ENCODE results near the gene LRRTM3.

The LRRTM3 gene

GRCh38 chr10:66934711-66935110 is 8.9 kb downstream of the LRRTM3 start:
- no peak for DNase-seq

- DNase-seq: no peak
Observed at GRCh38 chr10:66940965-66941364, 15.1 kb downstream of the LRRTM3 start.

- DNase-seq: no peak
Observed at GRCh38 chr10:66941491-66941890, 15.7 kb downstream of the LRRTM3 start.

- no peak for DNase-seq
Observed at GRCh38 chr10:66942407-66942806, 16.6 kb downstream of the LRRTM3 start.

- DNase-seq: no peak
Observed at GRCh38 chr10:66943590-66943989, 17.8 kb downstream of the LRRTM3 start.

- DNase-seq: no peak
Observed at GRCh38 chr10:66951896-66952295, 26.1 kb downstream of the LRRTM3 start.

- DNase-seq: no peak
Observed at GRCh38 chr10:66958466-66958865, 32.6 kb downstream of the LRRTM3 start.

GRCh38 chr10:66964946-66965345 is 39.1 kb downstream of the LRRTM3 start:
- no peak for DNase-seq

GRCh38 chr10:66980246-66980815 is 54.5 kb downstream of the LRRTM3 start:
- no peak for DNase-seq

- no peak for DNase-seq
Observed at GRCh38 chr10:66981361-66982052, 55.7 kb downstream of the LRRTM3 start.

GRCh38 chr10:66982053-66982420 is 56.2 kb downstream of the LRRTM3 start:
- no peak for DNase-seq

GRCh38 chr10:66982792-66983474 is 57.1 kb downstream of the LRRTM3 start:
- no peak for DNase-seq

GRCh38 chr10:66983475-66983818 is 57.6 kb downstream of the LRRTM3 start:
- no peak for DNase-seq

GRCh38 chr10:66990143-66990830 is 64.5 kb downstream of the LRRTM3 start:
- no peak for DNase-seq

GRCh38 chr10:66996996-66997395 is 71.2 kb downstream of the LRRTM3 start:
- no peak for DNase-seq

GRCh38 chr10:66999762-67000545 is 74.1 kb downstream of the LRRTM3 start:
- no peak for DNase-seq

GRCh38 chr10:67004690-67005089 is 78.9 kb downstream of the LRRTM3 start:
- DNase-seq: no peak

GRCh38 chr10:67005981-67006380 is 80.1 kb downstream of the LRRTM3 start:
- no peak for DNase-seq

GRCh38 chr10:67011480-67011879 is 85.6 kb downstream of the LRRTM3 start:
- DNase-seq: no peak

GRCh38 chr10:67011981-67012380 is 86.1 kb downstream of the LRRTM3 start:
- no peak for DNase-seq

GRCh38 chr10:67015225-67015624 is 89.4 kb downstream of the LRRTM3 start:
- no peak for DNase-seq

GRCh38 chr10:67017218-67017617 is 91.4 kb downstream of the LRRTM3 start:
- DNase-seq: no peak

GRCh38 chr10:67022099-67022498 is 96.3 kb downstream of the LRRTM3 start:
- no peak for DNase-seq

All from CD4-positive, alpha-beta T cell treated with Interferon alpha-2 for 1 hour (primary cell).